Measurements from ENCODE around the gene FOXRED2. TPM values are rescaled to one million over a fixed set of nuclear protein-coding genes. Genes with fewer than 3 reads are reported as not detected.
A peak's percentile ranks its signal among the peaks of the same experiment; 100 is the strongest.

The FOXRED2 gene
- total RNA-seq, 2 experiments from 2014 or later = 22.6 to 48.3 TPM

GRCh38 chr22:36510966-36511881 lies 4.4 kb upstream of the FOXRED2 start:
- intact Hi-C loops (cut with micrococcal nuclease; ENCODE audit: unreplicated experiment) = no loop called here
- Histone ChIP-seq H2AFZ (ENCODE audit: low read length) (no peak overlapping the region), H3K27ac (ENCODE audit: low read depth, low read length, poor library complexity, severe bottlenecking) (no peak overlapping the region), H3K4me3 (ENCODE audit: low read depth, low read length, poor library complexity, severe bottlenecking) (no peak overlapping the region), H3K79me2 (ENCODE audit: insufficient read depth, low read depth, low read length) (0 out of 2 replicates have a peak, but pooled peaks cover under 1% of the 10 kb centered on the region), H3K9me2 (ENCODE audit: insufficient read depth, low read length) (no peaks in the 10 kb centered on the region), H4K20me1 (ENCODE audit: insufficient read depth, low read length) (no peaks in the 10 kb centered on the region), H3K9me3 (ENCODE audit: low read length) (no peaks in the 10 kb centered on the region), H3K36me3 (ENCODE audit: insufficient read depth, low read length) (peaks cover 70% of the 10 kb centered on the region), H3K4me2 (ENCODE audit: low read length) (no peak overlapping the region), H3K4me1 (ENCODE audit: insufficient read depth, low read length, poor library complexity, severe bottlenecking) (peaks cover 12% of the 10 kb centered on the region)
- no TSS peak for BruUV-seq (replicated peaks)
- no peak for TF ChIP-seq EZH2phosphoT487 (IDR thresholded peaks at IDR 0.05; ENCODE audit: borderline replicate concordance, low read depth, low read length)
- TF ChIP-seq CTCF (conservative IDR thresholded peaks at IDR 0.05; ENCODE audit: low read length) = peak; percentile 77
- peak; percentile 59 for DNase-seq (ENCODE audit: low spot score)
- POLR2A ChIA-PET = interaction anchor here (0.6 to 0.7 kb wide), 2 partner anchors 17 to 33 kb away, joined by 4 to 7 read pairs; no protein-coding TSS in a partner anchor
- CTCF ChIA-PET (ENCODE audit: unreplicated experiment) = no interaction called here

- no peaks in the 10 kb centered on the region for H4K20me1 ChIP-seq (ENCODE audit: insufficient read depth, low read length)
- 0 out of 2 replicates have a peak, but pooled peaks cover 7% of the 10 kb centered on the region for H3K79me2 ChIP-seq (ENCODE audit: insufficient read depth, low read depth, low read length)
- no peak for DNase-seq (ENCODE audit: low spot score)
- H3K4me2 ChIP-seq (ENCODE audit: low read length) = no peak overlapping the region
- H3K4me1 ChIP-seq (ENCODE audit: insufficient read depth, low read length, poor library complexity, severe bottlenecking) = peaks cover 20% of the 10 kb centered on the region
- ChIA-PET POLR2A (interaction anchor here (0.7 to 4.2 kb wide), 3 partner anchors 11 to 33 kb away, joined by 3 to 14 read pairs (median 7); no protein-coding TSS in a partner anchor), CTCF (ENCODE audit: unreplicated experiment) (no interaction called here)
- no TSS peak for BruUV-seq (replicated peaks)
- intact Hi-C loops (cut with micrococcal nuclease; ENCODE audit: unreplicated experiment) = no loop called here
- H3K4me3 ChIP-seq (ENCODE audit: low read depth, low read length, poor library complexity, severe bottlenecking) = no peak overlapping the region
- H2AFZ ChIP-seq (ENCODE audit: low read length) = no peak overlapping the region
- no peaks in the 10 kb centered on the region for H3K9me2 ChIP-seq (ENCODE audit: insufficient read depth, low read length)
- peaks cover 62% of the 10 kb centered on the region for H3K36me3 ChIP-seq (ENCODE audit: insufficient read depth, low read length)
- no peak overlapping the region for H3K27ac ChIP-seq (ENCODE audit: low read depth, low read length, poor library complexity, severe bottlenecking)
- TF ChIP-seq CTCF (conservative IDR thresholded peaks at IDR 0.05; ENCODE audit: low read length) (no peak), EZH2phosphoT487 (IDR thresholded peaks at IDR 0.05; ENCODE audit: borderline replicate concordance, low read depth, low read length) (no peak)
- H3K9me3 ChIP-seq (ENCODE audit: low read length) = no peaks in the 10 kb centered on the region
Observed at GRCh38 chr22:36510384-36510783, 3.5 kb upstream of the FOXRED2 start.

Measured in OCI-LY7 (cell line).